ENCODE data around the gene ZNF780B. TPM values are rescaled to one million over a fixed set of nuclear protein-coding genes. Genes with fewer than 3 reads are reported as not detected.

ZNF780B gene
- total RNA-seq: 13.0 and 13.5 TPM in 2 replicates
- polyA plus RNA-seq: 2.6 and 2.8 TPM in 2 replicates
- polyA plus RNA-seq (2011; cell fraction: cytosol; rRNA removed): 3.0 and 4.3 TPM in 2 replicates
- 11.7 and 12.1 TPM in 2 replicates for polyA plus RNA-seq (2011; cell fraction: nucleus; rRNA removed)
- polyA plus RNA-seq (2012): 8.0 and 10.5 TPM in 2 replicates
- 19.5 and 22.4 TPM in 2 replicates for polyA minus RNA-seq
- polyA minus RNA-seq (2011; cell fraction: cytosol; rRNA and poly(A)+ RNA removed): 3.2 TPM
- polyA minus RNA-seq (2011; cell fraction: nucleus; rRNA and poly(A)+ RNA removed): 13.4 and 14.4 TPM in 2 replicates
- Bru-seq, nascent RNA: percentile 68 among the genes with signal in this experiment
- percentile 74 among the genes with signal in this experiment for BruChase-seq, experiment 1, labeled RNA remaining after a 6-hour chase
- BruChase-seq, experiment 2, labeled RNA remaining after a 2-hour chase: percentile 84 among the genes with signal in this experiment
- long read RNA-seq, partial matches to known transcripts: 0 of 2 reads
- long read RNA-seq, other reads (novel, unspliced or antisense): 2 of 2 reads

GRCh38 chr19:40055832-40056504, at the start of gene ZNF780B:
Gene ZNF780B, minus strand, starts transcription at chr19:40056231. Its CDS starts 5,899 bp downstream, at chr19:40050332.
- Histone ChIP-seq H3K9me1 (replicated peaks; ENCODE audit: control insufficient read depth, extremely low read depth, insufficient read depth, low read length) (no peaks in the 10 kb centered on the region), H2AFZ (ENCODE audit: low read depth, low read length) (peak within 1 kb of the TSS; percentile 76), H3K9ac (replicated peaks; ENCODE audit: extremely low read depth, insufficient read depth, low read length) (peak within 1 kb of the TSS; percentile 59), H3K4me2 (ENCODE audit: insufficient read depth, low read length) (peak within 1 kb of the TSS; percentile 60), H4K20me1 (replicated peaks; ENCODE audit: control insufficient read depth, extremely low read depth, insufficient read depth, low read length) (no peaks in the 10 kb centered on the region), H3K9me3 (replicated peaks; ENCODE audit: control insufficient read depth, insufficient read depth, low read length) (no peaks in the 10 kb centered on the region), H3K27me3 (ENCODE audit: control insufficient read depth in 2 of 2, insufficient read depth in 2 of 2, low read length in 2 of 2) (peaks cover 0 to 13% of the 10 kb centered on the region in 2 experiments), H3K36me3 (ENCODE audit: control insufficient read depth in 2 of 2, extremely low read depth in 1 of 2, insufficient read depth in 2 of 2, low read length in 2 of 2) (no peaks in the 10 kb centered on the region), H3K4me3 (replicated peaks in 1 of 3; ENCODE audit: insufficient read depth in 1 of 3, low read depth in 1 of 3, low read length in 3 of 3) (peak within 1 kb of the TSS; percentile 11 to 91 (median 51)), H3K27ac (ENCODE audit: insufficient read depth, low read depth, low read length) (no peak within 1 kb of the TSS), H3K4me1 (ENCODE audit: control insufficient read depth, extremely low read depth, insufficient read depth, low read length) (peaks cover 6% of the 10 kb centered on the region), H3K79me2 (ENCODE audit: control insufficient read depth, insufficient read depth, low read length) (no peaks in the 10 kb centered on the region)
- FAIRE-seq: peak; percentile 88
- CTCF ChIA-PET: interaction anchor here (0.7 to 1.6 kb wide), 3 partner anchors 85 to 172 kb away, joined by 3 to 5 read pairs (median 4); partner anchors contain the start of gene PSMC4
- BruUV-seq (replicated peaks): TSS peak; percentile 30
- DNase-seq (ENCODE audit: low read depth, low spot score): peak; percentile 61
- POLR2A ChIA-PET: no interaction called here
- intact Hi-C loops (cut with micrococcal nuclease) (loop anchor here (5.0 kb wide), 1 partner anchor 36 kb away; the partner anchor contains the start of gene ZNF780A), dilution Hi-C loops (cut with MboI; ENCODE audit: extremely low pct_ligation_motif_present, low sequenced_read_pairs) (no loop called here)
- TF ChIP-seq GATA2 (IDR thresholded peaks at IDR 0.05; ENCODE audit: insufficient read depth, insufficient read length, low read depth, low read length): no peak
- no peak for TF ChIP-seq CTCF (IDR thresholded peaks at IDR 0.05; ENCODE audit: extremely low read depth in 1 of 2, insufficient read depth in 1 of 2, low read depth in 1 of 2, low read length in 2 of 2)
- no peak for TF ChIP-seq MYC (IDR thresholded peaks at IDR 0.05; ENCODE audit: low read depth, low read length)
- peak; percentile 44 for TF ChIP-seq POLR2AphosphoS5 (IDR thresholded peaks at IDR 0.05; ENCODE audit: insufficient read depth, low read depth, low read length)
- TF ChIP-seq JUN (IDR thresholded peaks at IDR 0.05; ENCODE audit: borderline replicate concordance, insufficient read depth, insufficient read length, low read depth): no peak
- no peak for TF ChIP-seq FOS (IDR thresholded peaks at IDR 0.05; ENCODE audit: borderline replicate concordance, insufficient read depth, low read length)
- TF ChIP-seq MAX (IDR thresholded peaks at IDR 0.05; ENCODE audit: insufficient read depth, insufficient read length): no peak
- TF ChIP-seq EZH2 (IDR thresholded peaks at IDR 0.05; ENCODE audit: borderline replicate concordance, low read depth, low read length, severe bottlenecking): no peak
